Cardiac muscle cell (in vitro differentiated cells and primary cell): ENCODE measurements around the gene STX3. TPM values are rescaled to one million over a fixed set of nuclear protein-coding genes. Genes with fewer than 3 reads are reported as not detected.
A peak's percentile ranks its signal among the peaks of the same experiment; 100 is the strongest.

Experiments used
- DNase-seq, 2 donors: peaks; one replicate each; pipeline versions ENCODE4 v3.0.0 to v3.0.0-alpha.2; 2010 to 2017; ENCODE audit warnings: low read depth in 1 of 2, low spot score in 1 of 2
- H3K27ac ChIP-seq: fragments of 200-600 bp; sonication (generic); 2 replicates; pipeline ENCODE4 v1.5.1; 2016
- H3K27me3 ChIP-seq: fragments of 200-600 bp; sonication (generic); 2 replicates; pipeline ENCODE4 v1.6.0; 2016; ENCODE audit warnings: control low read depth
- H3K36me3 ChIP-seq: fragments of 200-600 bp; sonication (generic); 2 replicates; pipeline ENCODE4 v1.5.1; 2016; ENCODE audit warnings: control low read depth
- H3K4me1 ChIP-seq: fragments of 200-600 bp; sonication (generic); 2 replicates; pipeline ENCODE4 v1.8.1; 2017; ENCODE audit warnings: low read depth, mild to moderate bottlenecking, mixed run types
- H3K4me3 ChIP-seq: fragments of 200-600 bp; sonication (generic); 2 replicates; pipeline ENCODE4 v1.5.1; 2016; ENCODE audit warnings: mild to moderate bottlenecking
- H3K9me3 ChIP-seq: fragments of 200-600 bp; sonication (generic); 2 replicates; pipeline ENCODE4 v1.5.1; 2017; ENCODE audit warnings: low read depth, mild to moderate bottlenecking, control low read depth
- polyA plus RNA-seq: library from polyadenylated mRNA; unstranded; fragments of >200 nt; fragmentation: Nextera tagmentation; extraction: Ambion mirVana; gene quantifications from 2 replicates; pipeline ENCODE4 v1.2.1, GENCODE V29; 2016
- total RNA-seq: library from RNA; depleted of rRNA; stranded (reverse); fragments of >200 nt; gene quantifications from 2 replicates; pipeline ENCODE4 v1.2.3, GENCODE V29; 2016
- TF ChIP-seq, protein P1 (sequence below): IDR thresholded peaks from 2 replicates; pipeline ENCODE4 v1.5.1; 2012; ENCODE audit warnings: low read depth, mild to moderate bottlenecking, low read length

The STX3 gene
- total and polyA plus RNA-seq, 2 experiments from 2014 or later: 21.7 to 32.5 TPM

DNA sequence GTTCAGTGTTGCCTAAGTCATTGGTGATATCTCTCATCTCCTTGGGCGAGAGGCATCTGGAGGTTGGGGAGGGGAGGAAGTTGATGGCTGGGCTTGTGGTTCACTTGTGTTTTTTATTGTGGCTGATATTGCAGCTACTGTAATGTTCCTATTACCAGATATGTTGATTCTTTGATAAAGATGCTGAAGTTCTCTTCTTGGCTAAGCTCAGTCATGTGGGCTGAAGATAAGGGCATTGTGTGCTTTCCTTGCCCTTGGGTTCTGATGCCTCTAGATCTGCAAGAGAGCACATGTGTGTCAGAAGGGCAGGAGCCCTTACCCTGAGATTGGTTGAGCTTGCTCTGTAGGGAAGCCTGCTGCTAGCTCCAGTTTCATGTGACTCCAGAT, 12.0 kb downstream of the STX3 start:
- Histone ChIP-seq H3K27ac (no peak overlapping the region), H3K27me3 (no peaks in the 10 kb centered on the region), H3K36me3 (no peaks in the 10 kb centered on the region), H3K4me1 (peaks cover 6% of the 10 kb centered on the region), H3K9me3 (no peaks in the 10 kb centered on the region), H3K4me3 (no peak overlapping the region)
- peak in 1 of 2 donors; percentile 12 for DNase-seq
- TF ChIP-seq, protein P1, sequence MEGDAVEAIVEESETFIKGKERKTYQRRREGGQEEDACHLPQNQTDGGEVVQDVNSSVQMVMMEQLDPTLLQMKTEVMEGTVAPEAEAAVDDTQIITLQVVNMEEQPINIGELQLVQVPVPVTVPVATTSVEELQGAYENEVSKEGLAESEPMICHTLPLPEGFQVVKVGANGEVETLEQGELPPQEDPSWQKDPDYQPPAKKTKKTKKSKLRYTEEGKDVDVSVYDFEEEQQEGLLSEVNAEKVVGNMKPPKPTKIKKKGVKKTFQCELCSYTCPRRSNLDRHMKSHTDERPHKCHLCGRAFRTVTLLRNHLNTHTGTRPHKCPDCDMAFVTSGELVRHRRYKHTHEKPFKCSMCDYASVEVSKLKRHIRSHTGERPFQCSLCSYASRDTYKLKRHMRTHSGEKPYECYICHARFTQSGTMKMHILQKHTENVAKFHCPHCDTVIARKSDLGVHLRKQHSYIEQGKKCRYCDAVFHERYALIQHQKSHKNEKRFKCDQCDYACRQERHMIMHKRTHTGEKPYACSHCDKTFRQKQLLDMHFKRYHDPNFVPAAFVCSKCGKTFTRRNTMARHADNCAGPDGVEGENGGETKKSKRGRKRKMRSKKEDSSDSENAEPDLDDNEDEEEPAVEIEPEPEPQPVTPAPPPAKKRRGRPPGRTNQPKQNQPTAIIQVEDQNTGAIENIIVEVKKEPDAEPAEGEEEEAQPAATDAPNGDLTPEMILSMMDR: no peak

DNA sequence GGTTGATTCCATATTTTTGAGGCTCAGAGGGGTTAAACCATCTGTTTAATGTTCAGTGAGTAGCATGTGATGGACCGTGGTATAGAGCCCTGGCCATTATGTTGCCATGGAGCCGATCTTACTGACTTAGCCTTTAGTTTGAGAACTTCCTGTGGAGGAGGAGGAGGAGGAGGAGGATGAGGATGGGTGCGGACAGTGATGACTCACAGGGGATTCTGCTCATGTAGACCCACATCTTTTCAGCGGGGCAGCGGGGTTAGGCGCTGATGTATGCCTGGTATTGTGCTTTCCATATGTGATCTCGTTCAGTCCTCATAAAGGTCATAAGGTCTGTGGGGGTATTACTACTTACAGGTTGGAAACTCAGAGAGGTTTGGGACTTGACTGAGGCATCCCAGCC, 13.9 kb downstream of the STX3 start:
- Histone ChIP-seq H3K4me3 (no peak overlapping the region), H3K9me3 (no peaks in the 10 kb centered on the region), H3K4me1 (peaks cover 6% of the 10 kb centered on the region), H3K27me3 (no peaks in the 10 kb centered on the region), H3K36me3 (peaks cover 6% of the 10 kb centered on the region), H3K27ac (no peak overlapping the region)
- TF ChIP-seq, protein P1: no peak
- DNase-seq: no peak

DNA sequence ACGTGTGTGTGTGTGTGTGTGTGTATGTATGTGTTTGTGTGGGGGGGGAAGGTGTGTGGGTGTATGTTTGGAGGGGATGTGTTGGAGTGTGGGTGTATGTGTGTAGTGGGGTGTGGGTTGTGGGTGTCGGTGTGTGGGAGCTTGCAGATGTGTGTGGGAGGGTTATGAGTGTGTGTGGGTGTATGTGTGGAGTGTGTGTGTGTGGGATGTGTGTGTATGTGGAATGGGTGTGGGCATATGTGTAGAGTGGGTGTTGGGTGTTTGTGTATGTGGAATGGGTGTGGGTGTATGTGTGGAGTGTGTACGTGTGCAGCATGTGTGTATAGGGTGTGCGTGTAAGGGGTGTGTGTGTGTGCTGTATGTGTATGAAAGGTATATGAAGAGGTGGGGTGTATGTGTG, 14.7 kb downstream of the STX3 start:
- Histone ChIP-seq H3K9me3 (no peaks in the 10 kb centered on the region), H3K27me3 (no peaks in the 10 kb centered on the region), H3K4me3 (no peak overlapping the region), H3K4me1 (peaks cover 6% of the 10 kb centered on the region), H3K27ac (no peak overlapping the region), H3K36me3 (peaks cover 9% of the 10 kb centered on the region)
- TF ChIP-seq, protein P1: no peak
- no peak for DNase-seq

DNA sequence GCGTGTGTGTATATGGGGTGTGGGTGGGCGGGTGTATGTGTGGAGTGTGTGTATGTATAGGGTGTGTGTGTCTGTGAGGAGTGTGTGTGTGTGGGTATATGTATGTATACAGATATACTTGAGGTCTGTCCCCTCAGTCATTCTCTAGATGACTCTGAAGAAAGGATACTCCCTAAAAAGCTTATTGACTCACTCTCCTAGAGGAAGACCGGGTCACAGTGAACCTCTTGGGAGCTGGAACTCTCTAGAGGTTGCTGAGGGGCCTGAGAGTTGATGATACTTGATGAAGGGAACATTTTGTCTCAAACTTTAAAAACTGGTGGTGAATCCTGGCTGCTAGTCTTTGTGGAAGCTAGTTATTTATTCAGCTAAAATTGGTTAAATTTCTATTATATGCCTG, 15.1 kb downstream of the STX3 start:
- H3K36me3 ChIP-seq: peaks cover 12% of the 10 kb centered on the region

DNA sequence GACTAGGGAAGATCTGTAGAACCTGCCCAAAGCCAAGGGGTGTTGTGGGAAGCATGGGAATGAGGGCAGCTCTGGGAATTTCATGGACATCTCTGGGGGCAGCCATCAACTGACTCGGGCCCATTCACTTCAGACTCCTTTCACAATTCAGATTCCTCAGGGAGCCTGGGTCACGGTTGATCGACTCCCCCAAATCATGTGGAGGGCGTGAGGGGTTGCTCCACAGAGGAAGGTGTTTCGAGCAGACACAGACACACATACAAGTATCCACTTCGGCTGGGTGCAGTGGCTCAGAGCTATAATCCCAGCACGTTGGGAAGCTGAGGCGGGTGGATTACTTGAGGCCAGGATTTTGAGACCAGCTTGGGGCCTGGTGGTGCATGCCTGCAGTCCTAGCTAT, 15.7 kb downstream of the STX3 start:
- Histone ChIP-seq H3K4me1 (peaks cover 6% of the 10 kb centered on the region), H3K27ac (no peak overlapping the region), H3K4me3 (no peak overlapping the region), H3K36me3 (peaks cover 12% of the 10 kb centered on the region), H3K9me3 (no peaks in the 10 kb centered on the region), H3K27me3 (no peaks in the 10 kb centered on the region)
- TF ChIP-seq, protein P1: no peak
- no peak for DNase-seq

More for the DNA sequence above, 15.1 kb downstream of the STX3 start:
- DNase-seq: no peak
- Histone ChIP-seq H3K9me3 (no peaks in the 10 kb centered on the region), H3K4me3 (no peak overlapping the region), H3K27me3 (no peaks in the 10 kb centered on the region), H3K4me1 (peaks cover 6% of the 10 kb centered on the region), H3K27ac (no peak overlapping the region)
- TF ChIP-seq, protein P1: no peak

DNA sequence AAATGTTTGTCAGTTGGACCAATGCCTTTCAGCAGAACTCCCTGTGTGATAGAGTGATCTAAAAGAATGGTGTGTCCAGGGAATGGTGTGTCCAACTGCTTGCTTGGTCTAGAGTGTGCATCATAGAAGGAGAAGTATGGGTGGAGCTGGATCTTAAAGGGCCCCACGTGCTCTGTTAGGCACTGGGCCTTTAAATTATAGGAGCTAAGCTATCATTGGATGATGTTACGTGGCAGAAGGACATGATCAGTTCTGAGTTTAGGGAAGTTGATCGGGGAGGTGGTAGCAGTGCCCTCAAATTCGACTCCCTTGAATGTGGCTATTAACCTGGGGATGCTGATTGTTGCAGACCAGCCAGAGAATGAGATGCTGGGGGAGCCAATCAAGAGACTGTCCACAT, 16.4 kb downstream of the STX3 start:
- TF ChIP-seq, protein P1: no peak
- Histone ChIP-seq H3K9me3 (no peaks in the 10 kb centered on the region), H3K4me3 (no peak overlapping the region), H3K27me3 (no peaks in the 10 kb centered on the region), H3K36me3 (peaks cover 12% of the 10 kb centered on the region), H3K4me1 (peaks cover 5% of the 10 kb centered on the region), H3K27ac (no peak overlapping the region)
- no peak for DNase-seq
